Endothelial cell of umbilical vein (primary cell): ENCODE results near the gene USP40. TPM values are rescaled to one million over a fixed set of nuclear protein-coding genes. Genes with fewer than 3 reads are reported as not detected.

ENCODE experiments used
- BruUV-seq: library from RNA; stranded (reverse); fragments of 400-500 nt; replicated peaks from 2 replicates; lab custom pipeline; 2021; lab: Mats Ljungman, UMichigan
- CTCF ChIA-PET: fragments of 300-600, 350-600 bp; sonication (Branson Sonifier 250); formaldehyde crosslinking; loops from one replicate; lab custom pipeline; 2021; ENCODE audit warnings: antibody characterized with exemption, inconsistent platforms; lab: Charles Lee
- POLR2A ChIA-PET: fragments of 300-600, 350-600 bp; sonication (Branson Sonifier 250); formaldehyde crosslinking; loops from one replicate; lab custom pipeline; 2021; ENCODE audit warnings: antibody characterized with exemption, inconsistent platforms; lab: Charles Lee
- DNase-seq: peaks from one replicate; pipeline ENCODE4 v3.0.0-alpha.2; 2011; ENCODE audit warnings: low read depth, low spot score
- FAIRE-seq: peaks from 2 replicates; lab custom pipeline; 2011; peaks lifted over from hg19 to GRCh38; lab: Jason Lieb, UNC
- H2AFZ ChIP-seq: 2 replicates; pipeline ENCODE4 v1.6.0; 2012; ENCODE audit warnings: low read depth, low read length, control low read depth, inconsistent platforms
- H3K27ac ChIP-seq: 2 replicates; pipeline ENCODE4 v1.5.1; 2011; ENCODE audit warnings: low read depth, mild to moderate bottlenecking, control low read depth, low read length, moderate library complexity; ENCODE audit not compliant: insufficient read depth
- H3K27me3 ChIP-seq, 2 experiments: 2 replicates each; pipeline versions ENCODE4 v1.6.0 to v1.6.1; 2011; ENCODE audit warnings: low read length in 2 of 2, mixed read lengths in 1 of 2; ENCODE audit not compliant: control insufficient read depth in 2 of 2, insufficient read depth in 2 of 2
- H3K36me3 ChIP-seq, 2 experiments: 2 replicates in 1 of 2; 3 replicates in 1 of 2; pipeline ENCODE4 v1.5.1; 2011; ENCODE audit warnings: low read length in 2 of 2, mild to moderate bottlenecking in 1 of 2, moderate library complexity in 1 of 2; ENCODE audit not compliant: control insufficient read depth in 2 of 2, insufficient read depth in 2 of 2; ENCODE audit errors: extremely low read depth in 1 of 2
- H3K4me1 ChIP-seq: 3 replicates; pipeline ENCODE4 v1.5.1; 2011; ENCODE audit warnings: mild to moderate bottlenecking, low read length; ENCODE audit not compliant: control insufficient read depth, insufficient read depth; ENCODE audit errors: extremely low read depth
- H3K4me2 ChIP-seq: 2 replicates; pipeline ENCODE4 v1.6.1; 2011; ENCODE audit warnings: low read length, control low read depth, mixed read lengths; ENCODE audit not compliant: insufficient read depth
- H3K4me3 ChIP-seq, 3 experiments: fragments of 200-600 bp in 1 of 3; sonication (generic), shearing (Covaris generic) in 1 of 3; replicated peaks in 1 of 3; 2 replicates each; pipeline ENCODE4 v1.5.1; 2011 to 2016; ENCODE audit warnings: control low read depth in 3 of 3, low read length in 3 of 3, mild to moderate bottlenecking in 2 of 3, inconsistent platforms in 1 of 3, low read depth in 1 of 3, moderate library complexity in 1 of 3; ENCODE audit not compliant: insufficient read depth in 1 of 3
- H3K79me2 ChIP-seq: 2 replicates; pipeline ENCODE4 v1.6.0; 2012; ENCODE audit warnings: low read length, inconsistent platforms; ENCODE audit not compliant: control insufficient read depth, insufficient read depth
- H3K9ac ChIP-seq: replicated peaks from 2 replicates; pipeline ENCODE3; 2011; ENCODE audit warnings: low read length, control low read depth; ENCODE audit not compliant: insufficient read depth; ENCODE audit errors: extremely low read depth
- H3K9me1 ChIP-seq: replicated peaks from 3 replicates; pipeline ENCODE4 v1.6.0; 2011; ENCODE audit warnings: mild to moderate bottlenecking, low read length; ENCODE audit not compliant: control insufficient read depth, insufficient read depth; ENCODE audit errors: extremely low read depth
- H3K9me3 ChIP-seq: replicated peaks from 2 replicates; pipeline ENCODE4 v1.5.1; 2012; ENCODE audit warnings: low read length, inconsistent platforms; ENCODE audit not compliant: control insufficient read depth, insufficient read depth
- H4K20me1 ChIP-seq: replicated peaks from 2 replicates; pipeline ENCODE3; 2011; ENCODE audit warnings: mild to moderate bottlenecking, low read length; ENCODE audit not compliant: control insufficient read depth, insufficient read depth; ENCODE audit errors: extremely low read depth
- CTCF ChIP-seq, 2 donors: IDR thresholded peaks; 1 replicate in 1 of 2; 2 replicates in 1 of 2; pipeline ENCODE4 v1.5.1; 2011; ENCODE audit warnings: low read length in 2 of 2, mild to moderate bottlenecking in 2 of 2, moderate library complexity in 2 of 2, control low read depth in 1 of 2, inconsistent platforms in 1 of 2, low read depth in 1 of 2; ENCODE audit not compliant: insufficient read depth in 1 of 2; ENCODE audit errors: extremely low read depth in 1 of 2
- EZH2 ChIP-seq: IDR thresholded peaks from 2 replicates; pipeline ENCODE4 v1.6.1; 2012; ENCODE audit warnings: borderline replicate concordance, low read depth, mild to moderate bottlenecking, moderate library complexity, low read length, inconsistent platforms; ENCODE audit not compliant: severe bottlenecking
- FOS ChIP-seq: IDR thresholded peaks from 2 replicates; pipeline ENCODE4 v1.6.1; 2011; ENCODE audit warnings: mild to moderate bottlenecking, low read length, moderate library complexity, borderline replicate concordance; ENCODE audit not compliant: insufficient read depth
- GATA2 ChIP-seq: IDR thresholded peaks from 2 replicates; pipeline ENCODE4 v1.7.0; 2011; ENCODE audit warnings: low read depth, mild to moderate bottlenecking, moderate library complexity, mixed read lengths, low read length; ENCODE audit not compliant: insufficient read length, insufficient read depth
- JUN ChIP-seq: IDR thresholded peaks from 2 replicates; pipeline ENCODE4 v1.6.1; 2011; ENCODE audit warnings: borderline replicate concordance, low read depth; ENCODE audit not compliant: insufficient read length, insufficient read depth
- MYC ChIP-seq: IDR thresholded peaks from one replicate; pipeline ENCODE4 v1.6.1; 2011; ENCODE audit warnings: mild to moderate bottlenecking, low read depth, low read length
- POLR2A ChIP-seq: IDR thresholded peaks from 2 replicates; pipeline ENCODE4 v1.6.1; 2012; ENCODE audit warnings: low read depth, mild to moderate bottlenecking, control low read depth, low read length
- POLR2AphosphoS5 ChIP-seq: IDR thresholded peaks from 2 replicates; pipeline ENCODE4 v1.6.1; 2012; ENCODE audit warnings: low read depth, mild to moderate bottlenecking, control low read depth, low read length, moderate library complexity; ENCODE audit not compliant: insufficient read depth
- dilution Hi-C: fragments of 300-500 bp; cut with MboI; formaldehyde crosslinking; loops from one replicate; pipeline ENCODE4 v1.15.0; 2019; ENCODE audit warnings: low sequenced_read_pairs; ENCODE audit not compliant: extremely low pct_ligation_motif_present
- intact Hi-C: fragments of 100-400 bp; cut with micrococcal nuclease; formaldehyde crosslinking; loops from one replicate; pipeline ENCODE4 v1.10.0; 2022
- polyA plus RNA-seq, 4 experiments: library from polyadenylated mRNA; depleted of rRNA in 3 of 4; stranded (reverse) in 3 of 4; unstranded in 1 of 4; fragments of >200 nt; gene quantifications; 2 replicates each; pipeline versions ENCODE4 v1.2.1 to v1.2.3, GENCODE V29; 2011 to 2012; ENCODE audit warnings: missing spikeins in 1 of 4
- total RNA-seq: library from RNA; stranded (reverse); gene quantifications from 2 replicates; pipeline ENCODE4 v1.2.3, GENCODE V29; 2021
- TF ChIP-seq, protein P1 (sequence below): IDR thresholded peaks from 2 replicates; pipeline ENCODE4 v1.6.1; 2011; ENCODE audit not compliant: insufficient read depth, insufficient read length

The USP40 gene
- total and polyA plus RNA-seq, 2 donors (not counting 3 experiments of a cell fraction or from before 2014, with no cell fraction given) = 32.2 to 32.5 TPM

DNA sequence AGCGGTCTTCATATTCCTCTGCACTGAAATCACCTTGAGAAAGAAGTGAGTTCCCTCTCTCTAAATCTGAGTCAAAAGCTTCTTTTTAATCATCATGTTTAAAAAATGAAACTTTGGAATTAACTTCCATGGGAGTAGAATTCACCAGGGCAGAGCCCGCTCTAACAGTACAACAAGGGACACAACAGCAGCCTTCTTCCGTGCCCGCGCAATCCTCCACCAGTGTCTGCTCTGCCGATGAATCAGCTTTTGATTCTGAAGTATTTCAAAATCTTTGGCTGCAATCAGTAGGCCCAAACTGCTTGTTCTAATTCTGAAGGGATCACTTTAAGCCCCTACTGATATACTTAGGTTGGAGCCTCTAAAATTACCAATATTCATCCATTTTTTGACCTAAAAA, 76.9 kb downstream of the USP40 start:
- H2AFZ ChIP-seq = no peak overlapping the region
- no TSS peak for BruUV-seq
- H3K4me3 ChIP-seq = no peak overlapping the region
- H3K79me2 ChIP-seq = no peaks in the 10 kb centered on the region
- POLR2A ChIA-PET = no interaction called here
- DNase-seq = no peak
- H3K9me1 ChIP-seq = no peaks in the 10 kb centered on the region
- H3K27me3 ChIP-seq = no peaks in the 10 kb centered on the region
- no peaks in the 10 kb centered on the region for H4K20me1 ChIP-seq
- FAIRE-seq = no peak
- dilution Hi-C loops (no loop called here), intact Hi-C loops (loop anchor here (5.0 kb wide), 2 partner anchors 363 to 483 kb away; partner anchors contain the start of gene HJURP)
- H3K4me1 ChIP-seq = peaks cover 28% of the 10 kb centered on the region
- peaks cover 0 to 3% of the 10 kb centered on the region in 2 experiments for H3K36me3 ChIP-seq
- CTCF ChIA-PET = no interaction called here
- no peak overlapping the region for H3K4me2 ChIP-seq
- H3K9me3 ChIP-seq = no peaks in the 10 kb centered on the region
- no peak for TF ChIP-seq FOS
- no peak for TF ChIP-seq POLR2A
- TF ChIP-seq JUN = no peak
- no peak for TF ChIP-seq POLR2AphosphoS5
- TF ChIP-seq EZH2 = no peak
- TF ChIP-seq CTCF (IDR thresholded peaks at IDR 0.05; ENCODE audit: extremely low read depth in 1 of 2, insufficient read depth in 1 of 2, low read depth in 1 of 2, low read length in 2 of 2) = no peak
- no peak for TF ChIP-seq GATA2
- TF ChIP-seq, protein P1, sequence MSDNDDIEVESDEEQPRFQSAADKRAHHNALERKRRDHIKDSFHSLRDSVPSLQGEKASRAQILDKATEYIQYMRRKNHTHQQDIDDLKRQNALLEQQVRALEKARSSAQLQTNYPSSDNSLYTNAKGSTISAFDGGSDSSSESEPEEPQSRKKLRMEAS = no peak
- no peak for TF ChIP-seq MYC
- H3K9ac ChIP-seq = no peak overlapping the region
- H3K27ac ChIP-seq = no peak overlapping the region
